Mucosa of rectum (tissue), 2 donors: ENCODE measurements around the gene TEKT1.
A peak's percentile ranks its signal among the peaks of the same experiment; 100 is the strongest.
"Not testable (repeated sequence)": the region's sequence is repeated elsewhere in the genome, so short reads cannot be mapped to it uniquely, and the experiment has no call there.

ENCODE experiments used
- H3K27ac ChIP-seq, 2 donors: one replicate each; pipeline ENCODE4 v1.7.0; 2013; ENCODE audit warnings: inconsistent platforms in 2 of 2, low read depth in 2 of 2, low read length in 2 of 2
- H3K27me3 ChIP-seq, 2 donors: one replicate each; pipeline ENCODE4 v1.7.0; 2013; ENCODE audit warnings: low read length in 2 of 2; ENCODE audit not compliant: control insufficient read depth in 2 of 2, insufficient read depth in 2 of 2
- H3K36me3 ChIP-seq, 2 donors: one replicate each; pipeline ENCODE4 v1.7.0; 2013; ENCODE audit warnings: low read length in 2 of 2; ENCODE audit not compliant: control insufficient read depth in 2 of 2, insufficient read depth in 2 of 2
- H3K4me1 ChIP-seq, 2 donors: one replicate each; pipeline ENCODE4 v1.7.0; 2013; ENCODE audit warnings: low read length in 2 of 2, mild to moderate bottlenecking in 1 of 2; ENCODE audit not compliant: control insufficient read depth in 2 of 2, insufficient read depth in 2 of 2
- H3K4me3 ChIP-seq, 2 donors: one replicate each; pipeline ENCODE4 v1.7.0; 2013; ENCODE audit warnings: low read length in 2 of 2
- H3K9ac ChIP-seq, 2 donors: one replicate each; pipeline ENCODE4 v1.7.0; 2013; ENCODE audit warnings: low read length in 2 of 2, low read depth in 1 of 2, mild to moderate bottlenecking in 1 of 2
- H3K9me3 ChIP-seq, 2 donors: one replicate each; pipeline ENCODE4 v1.7.0; 2013; ENCODE audit warnings: low read length in 2 of 2; ENCODE audit not compliant: control insufficient read depth in 2 of 2
- donor health status: healthy.
- donor health status: Normal muscosa, but diverticular disease.

Gene TEKT1

GRCh38 chr17:6857336-6857735 is 25.8 kb upstream of the TEKT1 start:
- no peaks in the 10 kb centered on the region for H3K9me3 ChIP-seq
- no peaks in the 10 kb centered on the region for H3K36me3 ChIP-seq
- H3K4me3 ChIP-seq, result no peak overlapping the region
- no peaks in the 10 kb centered on the region for H3K4me1 ChIP-seq
- H3K27me3 ChIP-seq, result no peaks in the 10 kb centered on the region
- H3K27ac ChIP-seq, result no peak overlapping the region
- H3K9ac ChIP-seq, result no peak overlapping the region

DNA sequence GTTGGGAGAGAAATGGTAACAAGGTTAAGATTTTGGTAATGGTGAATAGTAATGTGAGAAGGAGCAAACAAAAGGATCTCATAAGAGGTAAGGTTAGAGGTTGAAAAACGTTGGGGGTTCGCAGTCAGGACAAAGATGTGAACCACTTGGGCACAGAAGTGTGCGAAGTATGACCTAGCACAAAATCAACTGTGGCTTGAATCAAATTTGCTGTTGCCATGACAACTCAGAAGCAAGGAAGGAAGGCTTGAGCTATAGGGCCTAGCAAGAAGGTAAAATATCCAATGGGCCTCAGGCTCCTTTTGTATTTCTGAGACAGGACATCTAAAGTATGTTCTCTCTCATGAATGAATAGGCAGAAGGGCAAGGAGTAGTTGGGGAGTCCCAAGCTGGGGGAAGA is 24.5 kb upstream of the TEKT1 start:
- Histone ChIP-seq H3K4me3 (no peak overlapping the region), H3K4me1 (no peaks in the 10 kb centered on the region), H3K27me3 (no peaks in the 10 kb centered on the region), H3K9me3 (no peaks in the 10 kb centered on the region), H3K27ac (no peak overlapping the region), H3K9ac (no peak overlapping the region), H3K36me3 (no peaks in the 10 kb centered on the region)

DNA sequence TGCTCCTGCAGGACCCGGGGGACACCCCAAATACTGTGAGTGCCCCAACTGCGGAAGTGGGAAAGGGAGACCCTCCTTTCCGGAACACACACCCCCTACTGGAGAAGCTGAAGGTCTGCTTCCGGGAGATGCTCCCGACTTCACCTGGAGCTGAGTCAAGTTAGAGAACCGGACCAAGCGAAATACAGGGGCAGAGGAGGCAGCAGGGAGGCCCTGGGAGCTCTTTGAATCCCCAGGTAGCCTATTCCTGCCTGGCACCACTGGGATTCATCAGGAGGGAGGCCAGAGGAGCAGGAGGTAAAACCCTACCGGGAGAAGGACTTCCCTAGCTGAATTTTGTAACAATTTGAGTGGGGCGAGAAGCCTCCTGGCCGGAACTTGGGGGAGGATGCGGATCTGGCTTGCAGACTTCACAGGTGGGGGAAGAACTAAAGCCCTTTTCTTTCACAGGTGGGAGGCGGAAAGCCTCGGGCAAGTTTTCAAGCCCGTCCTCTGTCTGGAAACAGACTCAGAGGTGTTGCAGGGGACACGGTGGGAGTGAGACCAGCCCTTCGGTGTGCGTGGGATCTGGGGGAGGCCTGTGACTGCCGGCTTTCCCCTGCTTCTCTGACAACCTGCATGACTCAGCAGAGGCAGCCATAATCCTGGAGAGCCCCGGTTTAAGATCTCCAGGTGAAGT is 22.4 kb upstream of the TEKT1 start:
- Histone ChIP-seq H3K27me3 (no peaks in the 10 kb centered on the region), H3K9ac (no peak overlapping the region), H3K9me3 (no peaks in the 10 kb centered on the region), H3K4me3 (peak overlapping the region in 1 of 2 donors; percentile 41), H3K4me1 (no peaks in the 10 kb centered on the region), H3K27ac (no peak overlapping the region), H3K36me3 (no peaks in the 10 kb centered on the region)

DNA sequence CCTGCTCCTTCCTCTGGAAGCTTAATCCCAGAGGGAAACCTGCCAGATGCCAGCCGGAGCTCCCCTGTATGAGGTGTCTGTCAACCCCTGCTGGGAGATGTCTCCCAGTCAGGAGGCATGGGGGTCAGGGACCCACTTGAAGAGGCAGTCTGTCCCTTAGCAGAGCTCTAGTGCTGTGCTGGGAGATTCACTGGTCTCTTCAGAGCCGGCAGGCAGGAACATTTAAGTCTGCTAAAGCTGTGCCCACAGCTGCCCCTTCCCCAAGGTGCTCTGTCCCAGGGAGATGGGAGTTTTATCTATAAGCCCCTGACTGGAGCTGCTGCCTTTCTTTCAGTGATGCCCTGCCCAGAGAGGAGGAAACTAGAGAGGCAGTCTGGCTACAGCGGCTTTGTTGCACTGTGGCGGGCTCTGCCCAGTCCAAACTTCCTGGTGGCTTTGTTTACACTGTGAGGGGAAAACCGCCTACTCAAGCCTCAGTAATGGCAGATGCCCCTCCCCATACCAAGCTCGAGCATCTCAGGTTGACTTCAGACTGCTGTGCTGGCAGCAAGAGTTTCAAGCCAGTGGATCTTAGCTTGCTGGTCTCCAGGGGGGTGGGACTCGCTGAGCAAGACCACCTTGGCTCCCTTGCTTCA is 17.1 kb upstream of the TEKT1 start:
- H3K27ac ChIP-seq, H3K4me3 ChIP-seq, H3K9me3 ChIP-seq, H3K9ac ChIP-seq, H3K36me3 ChIP-seq, H3K27me3 ChIP-seq, H3K4me1 ChIP-seq: not testable (repeated sequence)

- not testable (repeated sequence) for H3K9me3 ChIP-seq, H3K4me3 ChIP-seq, H3K9ac ChIP-seq, H3K36me3 ChIP-seq, H3K4me1 ChIP-seq, H3K27me3 ChIP-seq, H3K27ac ChIP-seq
Measured at GRCh38 chr17:6846138-6846537, 14.6 kb upstream of the TEKT1 start.

GRCh38 chr17:6844406-6844805 is 12.9 kb upstream of the TEKT1 start:
- not testable (repeated sequence) for H3K9me3 ChIP-seq, H3K27ac ChIP-seq, H3K4me3 ChIP-seq, H3K27me3 ChIP-seq, H3K4me1 ChIP-seq, H3K36me3 ChIP-seq, H3K9ac ChIP-seq

DNA sequence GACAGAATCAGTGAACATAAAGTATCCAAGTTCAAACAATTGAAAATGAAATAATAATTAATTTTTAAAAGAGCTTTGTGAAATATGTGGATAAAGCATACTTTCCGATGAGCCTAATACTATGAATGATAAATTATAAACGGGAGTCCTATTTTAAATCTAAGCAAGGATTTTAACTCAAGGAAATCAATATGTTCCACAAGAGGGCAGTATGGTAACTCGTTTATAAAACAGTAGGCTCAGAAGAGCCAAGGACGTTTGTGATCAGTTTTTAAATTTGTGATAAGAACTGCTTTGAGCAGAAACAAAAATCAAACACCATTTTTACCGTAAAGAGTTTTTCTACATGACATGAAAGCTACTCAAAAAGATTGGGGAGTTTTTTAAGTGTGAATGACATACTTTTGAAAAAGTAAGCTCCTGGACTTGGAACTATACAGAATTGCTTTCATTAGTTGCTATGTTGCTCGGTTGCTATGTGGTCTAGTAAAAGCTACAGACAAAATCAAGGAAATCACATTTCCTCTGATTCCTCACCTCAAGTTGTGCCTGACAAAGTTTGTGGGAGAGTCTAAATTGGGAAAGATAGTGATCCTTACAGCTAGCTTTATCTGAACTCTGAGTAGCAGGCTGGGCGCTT is 11.8 kb upstream of the TEKT1 start:
- H3K36me3 ChIP-seq, result no peaks in the 10 kb centered on the region
- no peak overlapping the region for H3K4me3 ChIP-seq
- H3K27me3 ChIP-seq, result peaks cover 2 to 7% of the 10 kb centered on the region in 2 donors
- no peak overlapping the region for H3K27ac ChIP-seq
- H3K9ac ChIP-seq, result no peak overlapping the region
- H3K9me3 ChIP-seq, result no peaks in the 10 kb centered on the region
- no peaks in the 10 kb centered on the region for H3K4me1 ChIP-seq

DNA sequence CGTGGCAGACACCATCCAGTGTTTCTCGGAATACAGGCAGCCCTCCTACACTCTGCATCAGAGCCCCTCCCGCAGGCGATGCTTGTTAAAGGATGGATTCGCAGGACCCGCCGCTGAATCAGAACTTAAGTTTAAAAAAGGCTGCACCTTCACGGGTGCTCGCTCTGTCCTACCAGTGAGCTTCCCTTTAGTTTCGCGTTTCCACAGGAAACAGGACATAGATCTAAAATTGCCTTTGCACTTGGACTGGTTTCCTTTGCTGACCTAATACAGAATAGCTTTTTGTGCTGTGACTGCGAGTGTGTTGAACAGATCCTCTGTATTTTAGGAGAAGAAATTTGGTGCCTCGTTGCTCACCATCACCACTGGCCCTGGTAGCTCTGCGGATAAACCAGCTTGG is 10.2 kb upstream of the TEKT1 start:
- H3K9ac ChIP-seq, H3K4me3 ChIP-seq, H3K27ac ChIP-seq, H3K36me3 ChIP-seq, H3K4me1 ChIP-seq, H3K9me3 ChIP-seq: not testable (repeated sequence)
- H3K27me3 ChIP-seq, result peaks cover 2 to 11% of the 10 kb centered on the region in 2 donors

- Histone ChIP-seq H3K27me3 (peaks cover 19 to 25% of the 10 kb centered on the region in 2 donors), H3K27ac (no peak overlapping the region), H3K36me3 (no peaks in the 10 kb centered on the region), H3K9me3 (no peaks in the 10 kb centered on the region), H3K4me1 (peaks cover 0 to 2% of the 10 kb centered on the region in 2 donors), H3K4me3 (no peak overlapping the region), H3K9ac (no peak overlapping the region)
Measured at GRCh38 chr17:6830383-6830986, 1.0 kb downstream of the TEKT1 start.

DNA sequence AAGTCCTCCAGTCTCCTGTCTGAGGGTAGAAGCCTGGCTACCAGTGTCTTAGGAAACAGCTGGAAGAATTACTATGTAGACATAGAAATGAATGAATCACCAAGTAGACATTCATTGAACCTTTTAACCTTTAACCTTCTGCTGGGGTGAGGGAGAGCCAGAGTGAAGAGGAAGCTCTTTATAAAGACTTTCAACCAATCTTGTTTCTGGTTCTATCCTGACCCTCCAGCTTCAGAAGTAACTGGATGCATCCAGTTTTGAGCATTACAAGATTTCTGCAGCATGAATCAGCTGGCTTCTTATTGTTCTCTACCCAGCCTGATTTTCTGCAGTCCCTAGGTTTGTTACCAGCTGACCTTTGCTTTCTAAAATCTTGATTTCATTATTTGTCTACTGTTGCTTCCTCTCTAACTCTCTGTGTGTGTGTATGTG is 8.5 kb downstream of the TEKT1 start:
- Histone ChIP-seq H3K27me3 (peaks cover 0 to 2% of the 10 kb centered on the region in 2 donors), H3K4me3 (no peak overlapping the region), H3K9ac (no peak overlapping the region), H3K36me3 (no peaks in the 10 kb centered on the region), H3K27ac (no peak overlapping the region), H3K4me1 (no peaks in the 10 kb centered on the region), H3K9me3 (no peaks in the 10 kb centered on the region)
